Activated CD8-positive, alpha-beta memory T cell treated with anti-CD3 and anti-CD28 coated beads for 4 hours (primary cell): ENCODE data around the gene MAN1B1.

ENCODE experiments used
- DNase-seq, 2 donors: peaks; one replicate each; pipeline ENCODE4 v3.0.0-alpha.2; 2020; ENCODE audit warnings: low read depth in 2 of 2

Gene MAN1B1

GRCh38 chr9:137086531-137087408 is at the start of gene MAN1B1:
Gene MAN1B1, plus strand, starts transcription at chr9:137086985. Its CDS starts 15 bp downstream, at chr9:137087000.
- peak; percentile 98 to 99 for DNase-seq

GRCh38 chr9:137037035-137037434 is 49.8 kb upstream of the MAN1B1 start:
- no peak for DNase-seq

- no peak for DNase-seq
These were observed 49.3 kb upstream of the MAN1B1 start for GRCh38 chr9:137037483-137037882.

GRCh38 chr9:137038916-137039315 is 47.9 kb upstream of the MAN1B1 start:
- no peak for DNase-seq

GRCh38 chr9:137039611-137040366 is 47.0 kb upstream of the MAN1B1 start:
- no peak for DNase-seq

GRCh38 chr9:137040568-137040967 is 46.2 kb upstream of the MAN1B1 start:
- DNase-seq: no peak

GRCh38 chr9:137041124-137041523 is 45.7 kb upstream of the MAN1B1 start:
- no peak for DNase-seq

- DNase-seq: no peak
These were observed 43.7 kb upstream of the MAN1B1 start for GRCh38 chr9:137042751-137043727.

GRCh38 chr9:137044037-137044436 is 42.7 kb upstream of the MAN1B1 start:
- no peak for DNase-seq

GRCh38 chr9:137044502-137045177 is 42.1 kb upstream of the MAN1B1 start:
- DNase-seq: no peak

- no peak for DNase-seq
These were observed 41.3 kb upstream of the MAN1B1 start for GRCh38 chr9:137045294-137046087.

- peak in 1 of 2 donors; percentile 55 for DNase-seq
These were observed 40.5 kb upstream of the MAN1B1 start, which contains the start of gene NPDC1 for GRCh38 chr9:137046088-137046787. Gene NPDC1, minus strand, starts transcription at chr9:137046177. Its CDS starts 188 bp downstream, at chr9:137045989.

- no peak for DNase-seq
These were observed 37.9 kb upstream of the MAN1B1 start for GRCh38 chr9:137048655-137049543.

GRCh38 chr9:137049544-137050449 is 37.0 kb upstream of the MAN1B1 start:
- DNase-seq: no peak

- no peak for DNase-seq
These were observed 36.2 kb upstream of the MAN1B1 start for GRCh38 chr9:137050570-137050969.

- DNase-seq: no peak
These were observed 35.5 kb upstream of the MAN1B1 start for GRCh38 chr9:137051145-137051724.

- no peak for DNase-seq
These were observed 34.5 kb upstream of the MAN1B1 start for GRCh38 chr9:137052293-137052692.
